GM18907 (cell line): ENCODE measurements around the gene SYT14.
A peak's percentile ranks its signal among the peaks of the same experiment; 100 is the strongest.
"Not testable (repeated sequence)": the region's sequence is repeated elsewhere in the genome, so short reads cannot be mapped to it uniquely, and the experiment has no call there.

Source experiments
- ATAC-seq: cut with Tn5 transposase; IDR thresholded peaks from one replicate; pipeline ENCODE4 v1.9.1; 2021; ENCODE audit warnings: mild to moderate bottlenecking, moderate library complexity; ENCODE audit not compliant: unreplicated experiment

Gene SYT14

DNA sequence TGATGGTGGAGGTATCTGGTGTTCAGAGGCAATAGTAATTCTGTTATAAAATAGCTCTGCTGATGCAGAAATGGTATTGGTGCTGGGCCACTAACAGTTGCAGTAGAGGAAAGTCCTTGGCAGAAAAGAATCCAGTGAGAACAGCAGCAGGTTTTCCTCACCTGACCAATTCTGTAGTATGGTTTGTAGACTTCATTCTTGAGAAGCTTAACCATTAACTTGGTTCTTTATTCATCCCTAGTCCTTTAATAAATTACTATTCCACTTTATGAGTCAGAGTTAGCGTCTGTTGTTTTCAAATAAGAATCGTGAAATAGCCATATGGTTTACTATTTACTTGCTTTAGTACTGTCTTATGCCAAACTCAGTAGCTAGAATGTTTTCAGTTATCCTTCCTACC is 166.1 kb downstream of the SYT14 start:
- ATAC-seq: no peak

DNA sequence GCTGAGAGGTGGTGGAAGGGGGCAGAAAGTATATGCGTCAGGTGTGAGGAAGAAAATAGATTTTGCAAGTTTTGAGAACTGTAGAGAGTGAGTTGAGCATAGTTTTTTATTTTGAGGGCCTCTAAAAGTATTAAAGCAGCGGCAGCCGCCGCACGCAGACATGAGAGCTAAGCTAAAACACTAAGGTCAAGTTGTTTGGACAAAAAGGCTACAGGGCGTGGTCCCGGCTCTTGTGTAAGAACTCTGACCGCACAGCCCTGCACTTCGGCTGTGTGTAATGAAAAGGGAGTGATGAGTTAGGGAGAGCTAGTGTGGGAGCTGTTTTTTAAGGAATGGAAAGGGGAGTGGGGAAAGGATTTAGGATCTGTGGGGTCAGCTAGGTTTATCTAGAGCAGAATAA is 174.9 kb downstream of the SYT14 start:
- not testable (repeated sequence) for ATAC-seq

GRCh38 chr1:210117198-210117597 is 179.2 kb downstream of the SYT14 start:
- no peak for ATAC-seq

GRCh38 chr1:210117681-210118170 is 179.7 kb downstream of the SYT14 start:
- no peak for ATAC-seq

DNA sequence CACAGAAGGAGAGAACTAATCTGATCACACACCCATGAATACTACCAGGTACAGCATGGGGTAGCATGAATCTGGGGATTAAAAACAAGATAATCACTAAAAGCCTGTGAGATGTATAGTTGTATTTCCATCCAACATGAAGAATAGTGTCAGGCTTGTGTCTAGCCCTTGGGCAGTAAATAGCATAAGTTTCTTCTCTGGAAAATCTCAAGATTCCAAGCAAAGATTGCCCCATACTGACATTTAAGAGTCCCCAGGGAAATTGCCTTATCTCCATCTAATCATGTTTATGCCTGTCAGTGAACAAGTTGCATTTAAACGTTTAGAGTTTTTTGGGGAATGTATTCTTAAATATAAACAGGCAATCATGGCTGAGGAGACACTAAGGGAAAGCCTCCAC is 185.4 kb downstream of the SYT14 start:
- ATAC-seq: no peak

- ATAC-seq: no peak
Measured at GRCh38 chr1:210123924-210124589, 186.0 kb downstream of the SYT14 start.

GRCh38 chr1:210124736-210125135 is 186.7 kb downstream of the SYT14 start:
- ATAC-seq: no peak

- ATAC-seq: no peak
Measured at GRCh38 chr1:210125143-210125542, 187.1 kb downstream of the SYT14 start.

DNA sequence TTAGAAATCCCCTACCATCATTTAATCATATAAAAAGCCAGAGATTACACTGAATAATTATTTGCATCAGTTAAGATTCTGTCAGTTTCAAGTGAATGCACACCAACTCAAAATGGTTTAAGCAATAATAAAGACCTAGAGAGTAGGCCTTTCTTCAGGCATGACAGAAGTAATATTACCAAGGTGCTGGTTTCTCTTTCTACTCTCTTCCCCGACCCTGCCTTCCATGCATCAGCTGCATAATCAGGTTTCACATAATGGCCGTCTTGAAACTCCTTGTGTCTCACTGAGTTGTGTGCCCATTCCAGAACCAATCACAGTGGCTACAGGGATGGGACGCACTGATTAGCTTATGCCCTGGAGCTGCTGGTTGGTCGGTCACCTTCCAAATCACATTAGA is 191.1 kb downstream of the SYT14 start:
- ATAC-seq: no peak

DNA sequence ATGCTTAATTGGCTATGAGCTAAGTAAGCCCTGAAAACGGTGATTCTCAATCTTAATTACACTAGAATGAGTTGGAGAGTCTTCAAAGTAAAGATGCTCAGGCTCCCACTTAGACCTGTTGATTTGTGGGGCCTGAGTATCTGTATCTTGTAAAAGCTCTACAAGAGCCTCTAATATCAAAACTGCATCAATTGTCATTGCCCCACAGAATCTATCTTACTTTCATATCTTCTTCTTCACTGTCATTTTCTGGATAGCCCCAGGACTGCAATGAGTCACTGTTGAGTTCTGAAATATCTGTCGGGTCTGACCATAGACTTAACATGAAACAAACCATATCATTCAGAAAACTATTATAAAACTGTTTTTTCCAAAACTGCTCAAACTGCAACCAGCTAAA is 191.7 kb downstream of the SYT14 start:
- peak; percentile 84 for ATAC-seq

DNA sequence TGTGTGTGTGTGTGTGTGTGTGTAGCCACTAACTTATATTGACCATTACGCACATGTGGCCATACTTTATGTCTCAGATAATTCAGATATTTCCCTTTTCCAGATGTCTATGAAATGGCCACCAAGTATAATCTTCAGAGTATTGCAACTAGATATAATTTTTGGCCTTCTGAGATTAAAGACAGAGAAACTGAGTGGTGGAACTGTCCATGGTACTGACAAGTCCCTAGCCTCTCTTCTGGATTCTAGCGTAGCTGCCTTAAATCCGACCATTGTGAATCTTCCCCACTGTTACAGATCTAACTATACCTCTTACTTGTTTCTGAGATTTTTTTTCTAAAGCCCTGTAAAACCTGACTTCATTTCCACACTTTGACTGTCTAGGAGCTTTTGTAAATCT is 194.6 kb downstream of the SYT14 start:
- ATAC-seq: no peak

GRCh38 chr1:210143465-210144062 is 205.5 kb downstream of the SYT14 start:
- ATAC-seq: no peak

- ATAC-seq: no peak
Measured at GRCh38 chr1:210144736-210145135, 206.7 kb downstream of the SYT14 start.

DNA sequence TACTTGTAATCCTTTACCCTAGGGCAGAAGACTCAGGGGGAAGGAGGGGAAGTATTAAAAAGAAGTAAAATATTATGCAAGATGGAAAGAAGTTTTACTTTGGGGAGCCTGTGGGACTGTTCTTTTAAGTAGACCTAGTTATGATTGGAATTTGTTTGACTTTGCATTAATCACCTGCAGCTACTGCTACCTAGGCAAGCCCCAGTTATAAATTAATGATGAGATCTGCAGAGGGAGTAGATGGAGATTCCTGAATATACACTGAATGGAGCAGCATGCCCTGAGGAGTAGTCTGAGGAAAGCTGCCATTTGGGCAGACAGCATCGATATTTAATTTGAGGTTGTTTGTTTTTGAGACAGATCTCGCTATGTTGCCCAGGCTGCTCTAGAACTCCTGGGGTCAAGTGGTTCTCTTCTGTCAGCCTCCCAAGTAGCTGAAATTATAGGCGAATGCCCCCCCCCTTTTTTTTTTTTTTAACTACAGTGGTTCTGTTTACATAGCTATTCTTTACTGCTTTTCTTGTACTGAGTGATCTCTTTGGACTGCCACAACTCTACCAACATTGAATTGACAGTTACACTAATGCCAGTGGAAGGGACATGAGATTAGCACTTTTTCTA is 213.1 kb downstream of the SYT14 start:
- ATAC-seq: no peak

DNA sequence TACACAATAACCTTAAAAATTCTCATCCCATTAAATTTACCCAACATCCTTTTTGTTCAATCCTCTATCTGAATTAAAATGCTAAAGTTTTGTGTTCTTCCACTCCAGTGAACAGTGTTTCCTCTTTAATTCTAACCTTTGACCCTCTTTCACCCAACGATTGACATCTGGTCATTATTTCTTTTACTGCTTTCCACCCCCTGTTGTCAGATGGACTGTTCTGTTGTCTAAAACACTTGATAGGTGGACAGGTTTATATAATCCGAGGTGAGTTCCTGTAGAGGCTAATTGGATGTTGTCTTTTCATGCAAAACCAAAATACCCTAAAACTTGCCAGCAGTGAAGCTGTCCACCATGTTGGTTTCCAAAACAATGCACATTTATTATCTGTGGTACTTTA is 221.2 kb downstream of the SYT14 start:
- ATAC-seq: no peak

DNA sequence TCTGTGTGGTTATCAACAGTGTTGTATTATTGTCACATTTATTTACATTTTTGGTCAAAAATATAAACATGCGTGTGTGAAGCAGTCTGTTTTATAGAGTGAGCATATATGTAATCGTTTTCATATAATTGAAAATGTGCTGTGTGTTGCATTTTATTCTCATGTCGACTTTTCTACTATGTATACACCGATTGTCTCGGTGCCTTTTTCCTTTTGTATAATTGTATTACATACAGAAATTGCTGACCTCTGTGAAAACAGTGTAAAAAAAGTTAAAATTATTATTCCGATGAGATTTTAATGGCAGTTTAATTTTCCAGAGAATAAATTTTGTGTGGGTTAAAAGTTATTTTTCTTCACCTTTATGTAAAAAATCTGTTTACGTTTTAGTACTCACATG is 232.2 kb downstream of the SYT14 start:
- no peak for ATAC-seq

- no peak for ATAC-seq
Measured at GRCh38 chr1:210174133-210174532, 236.1 kb downstream of the SYT14 start.

GRCh38 chr1:210185063-210185462 is 247.0 kb downstream of the SYT14 start:
- no peak for ATAC-seq

- not testable (repeated sequence) for ATAC-seq
Measured at GRCh38 chr1:210187849-210188606, 250.0 kb downstream of the SYT14 start.

DNA sequence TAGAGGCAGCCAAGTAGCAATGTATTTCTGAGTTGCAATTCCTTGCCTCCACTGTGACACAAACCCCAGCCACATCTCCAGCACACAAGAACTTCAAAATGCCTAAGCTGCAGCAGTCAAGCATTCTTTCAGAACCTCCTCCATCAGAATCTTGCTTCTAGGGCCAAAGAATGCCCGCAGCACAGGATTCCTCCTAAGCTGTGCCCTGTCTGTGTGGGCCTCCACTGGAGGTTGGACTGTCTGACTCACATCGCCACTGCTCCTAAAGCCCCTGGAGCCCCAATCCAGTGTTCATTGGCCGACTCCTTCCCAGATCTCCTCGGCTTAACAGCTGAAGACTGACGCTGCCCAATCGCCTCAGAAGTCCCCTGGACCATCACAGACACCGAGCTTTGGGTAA is 251.4 kb downstream of the SYT14 start:
- ATAC-seq: no peak

GRCh38 chr1:210195635-210196160 is 257.7 kb downstream of the SYT14 start:
- ATAC-seq: no peak
